NB4 (cell line): ENCODE results near the gene PLXDC1.

ENCODE experiments used
- MYC ChIP-seq: IDR thresholded peaks from 2 replicates; pipeline ENCODE4 v1.6.1; 2011; ENCODE audit warnings: low read depth, low read length
- POLR2A ChIP-seq: IDR thresholded peaks from 2 replicates; pipeline ENCODE4 v1.6.1; 2011; ENCODE audit warnings: mild to moderate bottlenecking; ENCODE audit not compliant: insufficient read length; ENCODE audit errors: extremely low read depth
- TF ChIP-seq, protein P1 (sequence below): IDR thresholded peaks from one replicate; pipeline ENCODE4 v1.5.1; 2012; ENCODE audit warnings: low read depth, low read length
- TF ChIP-seq, protein P2 (sequence below): IDR thresholded peaks from 2 replicates; pipeline ENCODE4 v1.6.1; 2011; ENCODE audit warnings: low read depth, low read length

GRCh38 chr17:39113871-39114270 lies 37.6 kb downstream of the PLXDC1 start:
- TF ChIP-seq, protein P1, sequence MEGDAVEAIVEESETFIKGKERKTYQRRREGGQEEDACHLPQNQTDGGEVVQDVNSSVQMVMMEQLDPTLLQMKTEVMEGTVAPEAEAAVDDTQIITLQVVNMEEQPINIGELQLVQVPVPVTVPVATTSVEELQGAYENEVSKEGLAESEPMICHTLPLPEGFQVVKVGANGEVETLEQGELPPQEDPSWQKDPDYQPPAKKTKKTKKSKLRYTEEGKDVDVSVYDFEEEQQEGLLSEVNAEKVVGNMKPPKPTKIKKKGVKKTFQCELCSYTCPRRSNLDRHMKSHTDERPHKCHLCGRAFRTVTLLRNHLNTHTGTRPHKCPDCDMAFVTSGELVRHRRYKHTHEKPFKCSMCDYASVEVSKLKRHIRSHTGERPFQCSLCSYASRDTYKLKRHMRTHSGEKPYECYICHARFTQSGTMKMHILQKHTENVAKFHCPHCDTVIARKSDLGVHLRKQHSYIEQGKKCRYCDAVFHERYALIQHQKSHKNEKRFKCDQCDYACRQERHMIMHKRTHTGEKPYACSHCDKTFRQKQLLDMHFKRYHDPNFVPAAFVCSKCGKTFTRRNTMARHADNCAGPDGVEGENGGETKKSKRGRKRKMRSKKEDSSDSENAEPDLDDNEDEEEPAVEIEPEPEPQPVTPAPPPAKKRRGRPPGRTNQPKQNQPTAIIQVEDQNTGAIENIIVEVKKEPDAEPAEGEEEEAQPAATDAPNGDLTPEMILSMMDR: no peak
- TF ChIP-seq, protein P2, sequence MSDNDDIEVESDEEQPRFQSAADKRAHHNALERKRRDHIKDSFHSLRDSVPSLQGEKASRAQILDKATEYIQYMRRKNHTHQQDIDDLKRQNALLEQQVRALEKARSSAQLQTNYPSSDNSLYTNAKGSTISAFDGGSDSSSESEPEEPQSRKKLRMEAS: no peak
- no peak for TF ChIP-seq POLR2A
- TF ChIP-seq MYC: no peak
